Measurements from ENCODE around the gene RHBDD2. TPM values are rescaled to one million over a fixed set of nuclear protein-coding genes. Genes with fewer than 3 reads are reported as not detected.
A peak's percentile ranks its signal among the peaks of the same experiment; 100 is the strongest.

RHBDD2 gene
- total and polyA plus RNA-seq, 9 of the 15 experiments (the other 6 are each of a cell fraction or from before 2014, with no cell fraction given), result 3.3 to 36.7 (median 17.9) TPM

GRCh38 chr7:75921479-75921878 lies 42.6 kb downstream of the RHBDD2 start (continued):
- 0 out of 2 replicates have a peak, but pooled peaks have one; percentile 21 for TF ChIP-seq ZBTB40 (IDR thresholded peaks at IDR 0.05)
- TF ChIP-seq ZBTB40 (CRISPR knock-in tag; IDR thresholded peaks at IDR 0.05), result no peak
- TF ChIP-seq ZNF583 (CRISPR knock-in tag; IDR thresholded peaks at IDR 0.05), result no peak
- TF ChIP-seq SREBF2 (CRISPR knock-in tag; IDR thresholded peaks at IDR 0.05), result no peak
- peak; percentile 51 for TF ChIP-seq VEZF1 (CRISPR knock-in tag; IDR thresholded peaks at IDR 0.05)
- TF ChIP-seq MAFK (IDR thresholded peaks at IDR 0.05; ENCODE audit: low read length), result no peak
- peak; percentile 48; the same call in 1 of the 2 replicates for TF ChIP-seq ARID4B (CRISPR knock-in tag; IDR thresholded peaks at IDR 0.05)
- no peak for TF ChIP-seq ZNF766 (CRISPR knock-in tag; conservative IDR thresholded peaks at IDR 0.05)
- TF ChIP-seq SFPQ (IDR thresholded peaks at IDR 0.05; ENCODE audit: low read depth, low read length), result no peak
- no peak; the same call in 1 of the 2 replicates for TF ChIP-seq CXXC5 (CRISPR knock-in tag; IDR thresholded peaks at IDR 0.05)
- no peak for TF ChIP-seq ZNF699 (CRISPR knock-in tag; IDR thresholded peaks at IDR 0.05; ENCODE audit: insufficient replicate concordance)

Measured in K562 (cell line).